Measurements from ENCODE around the gene CEP83. TPM values are rescaled to one million over a fixed set of nuclear protein-coding genes. Genes with fewer than 3 reads are reported as not detected.

Gene CEP83
- total and polyA plus RNA-seq, 2 donors (not counting 1 experiment from before 2014, with no cell fraction given), result 7.8 to 13.5 TPM

- no peak for TF ChIP-seq EZH2 (IDR thresholded peaks at IDR 0.05; ENCODE audit: low read length, missing control alignments)
- no peak for TF ChIP-seq CTCF (conservative IDR thresholded peaks at IDR 0.05 in 1 of 2, IDR thresholded peaks at IDR 0.05 in 1 of 2; ENCODE audit: low read depth in 1 of 2, low read length in 2 of 2)
- H3K9me3 ChIP-seq (ENCODE audit: control insufficient read depth, insufficient read depth, low read depth, low read length), result no peaks in the 10 kb centered on the region
Observed at GRCh38 chr12:94258593-94258992, 201.1 kb downstream of the CEP83 start.

More at GRCh38 chr12:94258593-94258992, 201.1 kb downstream of the CEP83 start:
- Histone ChIP-seq H3K4me3 (replicated peaks in 1 of 4; ENCODE audit: control extremely low read depth in 1 of 4, insufficient read depth in 1 of 4, low read depth in 3 of 4, low read length in 4 of 4) (no peak overlapping the region), H3K27ac (ENCODE audit: insufficient read depth, low read length) (no peak overlapping the region), H3K4me2 (ENCODE audit: extremely low read depth, insufficient read depth, low read length) (no peak overlapping the region), H3K9ac (ENCODE audit: insufficient read depth, low read length) (no peak overlapping the region), H2AFZ (ENCODE audit: low read length) (no peak overlapping the region), H3K4me1 (ENCODE audit: control insufficient read depth, extremely low read depth, insufficient read depth, low read length) (peaks cover 9% of the 10 kb centered on the region), H4K20me1 (ENCODE audit: control insufficient read depth, extremely low read depth, insufficient read depth, low read length) (no peaks in the 10 kb centered on the region), H3K36me3 (ENCODE audit: control insufficient read depth, insufficient read depth, low read length) (no peaks in the 10 kb centered on the region), H3K27me3 (ENCODE audit: control insufficient read depth, insufficient read depth, low read length) (no peaks in the 10 kb centered on the region), H3K79me2 (ENCODE audit: control insufficient read depth, insufficient read depth, low read length) (no peaks in the 10 kb centered on the region)
- DNase-seq (ENCODE audit: low read depth in 2 of 2), result no peak

Other genes starting within 250 kb of the CEP83 start
- 0.33 and 0.51 TPM in 2 replicates for gene TMCC3, start 190.7 kb upstream of the CEP83 start, total RNA-seq
- 0.22 and 0.27 TPM in 2 replicates for gene TMCC3, start 190.7 kb upstream of the CEP83 start, polyA plus RNA-seq

All from fibroblast of lung (primary cell).